Lower leg skin (tissue), 4 donors: ENCODE measurements around the gene STPG3. TPM values are rescaled to one million over a fixed set of nuclear protein-coding genes. Genes with fewer than 3 reads are reported as not detected.
A peak's percentile ranks its signal among the peaks of the same experiment; 100 is the strongest.

Source experiments
- DNase-seq, 2 donors: peaks; one replicate each; pipeline ENCODE4 v3.0.0-alpha.2; 2019; ENCODE audit warnings: low spot score in 2 of 2
- H3K4me3 ChIP-seq: fragments of 200-600 bp; sonication (generic); 2 replicates; pipeline ENCODE4 v1.5.1; 2017; ENCODE audit warnings: mild to moderate bottlenecking, low read depth; ENCODE audit not compliant: poor library complexity, severe bottlenecking
- POLR2A ChIP-seq, 2 donors: fragments of 450-650 bp; IDR thresholded peaks; one replicate each; pipeline ENCODE4 v1.6.1; 2016 to 2017; ENCODE audit warnings: antibody characterized with exemption in 2 of 2, mild to moderate bottlenecking in 1 of 2, moderate library complexity in 1 of 2
- WGBS, 2 donors: methylation state at CpG; one replicate each; pipeline ENCODE4 v1.1.5; 2018; 5-methylcytosine and 5-hydroxymethylcytosine counted together
- intact Hi-C: fragments of 100-400 bp; cut with DNase I; formaldehyde crosslinking; loops from one replicate; pipeline ENCODE4 v1.15.0; 2023; ENCODE audit warnings: low total_unique reads
- total RNA-seq, 4 donors: library from RNA; depleted of rRNA; stranded (reverse); fragments of >200 nt; gene quantifications; one replicate each; pipeline ENCODE4 v1.1.0, GENCODE V29; 2016
- TF ChIP-seq, protein P1 (sequence below), 3 donors: fragments of 450-650 bp; IDR thresholded peaks; one replicate each; pipeline ENCODE4 v1.5.1; 2016; ENCODE audit warnings: antibody characterized with exemption in 3 of 3, mild to moderate bottlenecking in 3 of 3, moderate library complexity in 2 of 3

STPG3 gene
- total RNA-seq, 4 donors from 2014 or later = not detected

DNA sequence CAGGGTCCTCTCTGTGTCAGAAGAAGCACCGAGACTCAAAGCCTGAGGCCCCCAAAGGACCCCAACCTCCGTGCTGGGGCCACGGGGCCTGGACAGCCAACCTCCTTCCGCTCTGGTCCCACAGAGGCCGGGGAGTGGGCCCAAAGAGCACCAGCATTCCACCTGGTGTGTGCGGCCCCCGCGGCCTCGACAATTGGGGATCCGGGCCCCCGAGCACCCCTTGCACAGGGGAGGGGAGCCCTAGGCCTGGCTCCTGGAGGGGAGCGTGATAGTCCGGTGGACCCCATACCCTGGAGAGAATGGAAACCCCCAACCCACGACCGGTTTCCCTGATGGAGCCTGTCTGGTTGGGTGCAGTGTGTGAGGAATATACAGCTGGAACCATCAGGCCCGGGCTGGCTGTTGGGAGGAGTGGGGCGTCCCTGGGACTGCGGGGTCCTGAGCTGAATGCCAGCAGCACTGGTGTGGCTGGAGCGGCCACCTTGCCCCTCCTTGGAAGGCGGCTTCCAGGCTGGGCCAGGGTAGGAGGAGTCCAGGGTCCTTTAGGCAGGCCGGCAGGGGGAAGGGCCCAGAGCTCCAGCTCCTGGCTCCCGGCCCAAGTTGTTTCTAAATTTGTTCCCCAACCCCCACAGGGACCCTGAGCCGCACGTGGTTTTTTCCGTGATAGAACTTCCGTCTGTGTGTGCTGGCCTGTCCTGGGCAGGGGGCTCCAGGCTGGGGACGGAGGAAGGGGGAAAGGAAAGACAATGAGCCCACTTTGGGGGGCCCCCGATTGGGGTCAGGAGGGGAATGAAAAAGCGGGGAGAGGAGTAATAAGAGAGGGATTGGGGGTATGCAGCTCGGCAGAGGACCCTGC lies 25.6 kb downstream of the STPG3 start:
- intact Hi-C loops = no loop called here
- DNase-seq = peak in 1 of 2 donors; percentile 93
- TF ChIP-seq, protein P1, sequence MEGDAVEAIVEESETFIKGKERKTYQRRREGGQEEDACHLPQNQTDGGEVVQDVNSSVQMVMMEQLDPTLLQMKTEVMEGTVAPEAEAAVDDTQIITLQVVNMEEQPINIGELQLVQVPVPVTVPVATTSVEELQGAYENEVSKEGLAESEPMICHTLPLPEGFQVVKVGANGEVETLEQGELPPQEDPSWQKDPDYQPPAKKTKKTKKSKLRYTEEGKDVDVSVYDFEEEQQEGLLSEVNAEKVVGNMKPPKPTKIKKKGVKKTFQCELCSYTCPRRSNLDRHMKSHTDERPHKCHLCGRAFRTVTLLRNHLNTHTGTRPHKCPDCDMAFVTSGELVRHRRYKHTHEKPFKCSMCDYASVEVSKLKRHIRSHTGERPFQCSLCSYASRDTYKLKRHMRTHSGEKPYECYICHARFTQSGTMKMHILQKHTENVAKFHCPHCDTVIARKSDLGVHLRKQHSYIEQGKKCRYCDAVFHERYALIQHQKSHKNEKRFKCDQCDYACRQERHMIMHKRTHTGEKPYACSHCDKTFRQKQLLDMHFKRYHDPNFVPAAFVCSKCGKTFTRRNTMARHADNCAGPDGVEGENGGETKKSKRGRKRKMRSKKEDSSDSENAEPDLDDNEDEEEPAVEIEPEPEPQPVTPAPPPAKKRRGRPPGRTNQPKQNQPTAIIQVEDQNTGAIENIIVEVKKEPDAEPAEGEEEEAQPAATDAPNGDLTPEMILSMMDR (IDR thresholded peaks at IDR 0.05) = no peak
- TF ChIP-seq POLR2A (IDR thresholded peaks at IDR 0.05) = no peak
- H3K4me3 ChIP-seq = peak overlapping the region; percentile 5
- 47 to 49% methylated on average over 24 to 26 of the region's 30 CpGs for WGBS, 2 donors

- H3K4me3 ChIP-seq = peak within 1 kb of the TSS; percentile 18
- intact Hi-C loops = no loop called here
- DNase-seq = peak in 1 of 2 donors; percentile 96
- TF ChIP-seq POLR2A (IDR thresholded peaks at IDR 0.05) = no peak
- TF ChIP-seq, protein P1 (IDR thresholded peaks at IDR 0.05) = no peak
- 18 to 34% methylated on average over 7 to 23 of the region's 25 CpGs for WGBS, 2 donors
These were observed 26.4 kb downstream of the STPG3 start, which contains the start of gene TOR4A for GRCh38 chr9:137277329-137278041. Gene TOR4A (plus strand): TSS chr9:137277726. CDS start chr9:137278690, 964 bp downstream.

- peak overlapping the region; percentile 18 for H3K4me3 ChIP-seq
- TF ChIP-seq, protein P1 (IDR thresholded peaks at IDR 0.05) = no peak
- no peak for TF ChIP-seq POLR2A (IDR thresholded peaks at IDR 0.05)
- intact Hi-C loops = no loop called here
- WGBS, 2 donors = 19 to 40% methylated on average over 1 to 34 of the region's 54 CpGs
- peak in 1 of 2 donors; percentile 88 for DNase-seq
These were observed 27.1 kb downstream of the STPG3 start for GRCh38 chr9:137278061-137278701.

- TF ChIP-seq POLR2A (IDR thresholded peaks at IDR 0.05) = no peak
- TF ChIP-seq, protein P1 (IDR thresholded peaks at IDR 0.05) = no peak
- DNase-seq = no peak
- intact Hi-C loops = no loop called here
- no peak overlapping the region for H3K4me3 ChIP-seq
- 75 to 84% methylated on average over 105 to 133 of the region's 139 CpGs for WGBS, 2 donors
These were observed 27.9 kb downstream of the STPG3 start for GRCh38 chr9:137278721-137279711.
